GM21825 (cell line): ENCODE results near the gene PKNOX2.

Experiments
- ATAC-seq: cut with Tn5 transposase; IDR thresholded peaks from one replicate; pipeline ENCODE4 v1.9.1; 2021; ENCODE audit warnings: mild to moderate bottlenecking, moderate library complexity; ENCODE audit not compliant: unreplicated experiment

The PKNOX2 gene

GRCh38 chr11:125281831-125282595 lies 117.5 kb downstream of the PKNOX2 start:
- no peak for ATAC-seq

DNA sequence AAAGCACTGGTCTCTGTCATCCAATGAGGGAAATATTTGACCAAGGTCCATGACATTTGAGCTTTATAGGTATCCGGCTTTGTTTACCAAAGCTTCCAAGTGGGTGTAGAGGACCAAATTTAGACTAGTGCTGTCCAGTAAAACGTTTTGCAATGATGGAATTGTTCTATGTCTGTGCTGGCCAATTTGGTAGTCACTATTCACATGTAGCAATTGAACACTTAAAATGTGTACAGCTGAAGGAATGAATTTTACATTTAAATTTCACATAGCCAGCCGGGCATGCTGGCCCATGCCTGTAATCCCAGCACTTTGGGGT lies 118.0 kb downstream of the PKNOX2 start:
- ATAC-seq: no peak

DNA sequence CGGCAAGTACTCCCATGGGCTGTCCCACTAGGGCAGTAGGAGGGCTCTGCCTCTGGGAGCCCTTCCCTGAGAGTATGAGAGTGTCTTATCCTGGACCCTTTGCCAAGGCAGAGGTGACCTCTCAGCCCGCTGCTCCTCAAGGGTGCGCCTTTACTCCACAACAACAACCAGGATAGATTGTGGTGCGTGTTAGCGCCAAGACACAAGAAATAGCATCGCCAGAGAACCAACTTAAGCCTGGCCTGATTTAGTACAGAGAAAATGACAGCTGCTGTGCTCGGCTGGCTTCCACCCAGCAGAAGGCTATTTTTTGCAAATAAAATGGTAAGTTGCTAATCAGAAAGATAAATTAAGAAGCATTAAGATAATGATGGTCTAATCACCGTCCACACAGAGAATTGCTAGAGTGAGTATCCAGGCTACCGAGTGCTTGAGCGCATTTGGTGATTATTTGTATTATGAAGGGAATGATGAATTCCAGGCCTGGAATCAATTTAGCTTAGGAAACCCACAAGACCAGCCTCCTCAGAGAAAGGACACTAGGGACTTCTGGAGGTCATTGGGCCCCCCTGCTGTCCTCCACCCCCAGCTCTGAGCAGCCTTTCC lies 119.8 kb downstream of the PKNOX2 start:
- ATAC-seq: no peak

GRCh38 chr11:125285844-125286243 lies 121.3 kb downstream of the PKNOX2 start:
- ATAC-seq: no peak

GRCh38 chr11:125286486-125286885 lies 121.9 kb downstream of the PKNOX2 start:
- no peak for ATAC-seq

GRCh38 chr11:125287491-125288210 lies 123.1 kb downstream of the PKNOX2 start:
- ATAC-seq: no peak

DNA sequence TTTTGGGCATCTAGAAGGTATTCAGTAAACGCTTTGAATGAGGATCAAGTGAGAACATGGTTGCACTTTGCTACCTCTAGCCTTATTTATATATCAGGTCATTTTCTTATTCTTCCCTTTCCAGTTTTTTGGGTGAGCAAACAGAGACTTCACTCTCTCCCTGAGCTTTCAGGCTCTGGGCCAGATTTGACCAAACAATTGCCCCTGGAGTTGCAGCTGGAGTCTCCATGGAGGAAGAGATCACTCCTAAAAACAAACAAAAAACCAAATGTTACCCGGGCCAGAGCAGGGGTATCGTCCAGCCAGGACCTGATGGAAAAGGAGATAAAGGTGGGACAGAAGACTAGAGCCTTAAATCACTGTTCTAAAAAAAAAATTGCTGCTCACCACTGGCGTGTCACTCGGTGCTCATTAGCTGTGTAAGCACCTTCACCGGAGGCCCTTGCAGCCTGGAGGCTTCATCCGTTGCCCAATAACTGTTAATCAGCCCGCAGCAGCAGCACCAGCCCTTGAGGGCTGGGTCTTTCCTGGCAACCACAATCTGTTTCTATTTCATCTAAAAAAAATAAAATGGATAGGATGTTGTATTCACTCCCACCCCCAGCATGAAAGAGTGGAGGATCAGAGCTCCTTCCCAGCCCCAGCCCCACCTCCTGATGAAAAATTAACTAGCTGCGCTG lies 125.0 kb downstream of the PKNOX2 start:
- ATAC-seq: no peak

- no peak for ATAC-seq
Observed at GRCh38 chr11:125290263-125290662, 125.7 kb downstream of the PKNOX2 start.

DNA sequence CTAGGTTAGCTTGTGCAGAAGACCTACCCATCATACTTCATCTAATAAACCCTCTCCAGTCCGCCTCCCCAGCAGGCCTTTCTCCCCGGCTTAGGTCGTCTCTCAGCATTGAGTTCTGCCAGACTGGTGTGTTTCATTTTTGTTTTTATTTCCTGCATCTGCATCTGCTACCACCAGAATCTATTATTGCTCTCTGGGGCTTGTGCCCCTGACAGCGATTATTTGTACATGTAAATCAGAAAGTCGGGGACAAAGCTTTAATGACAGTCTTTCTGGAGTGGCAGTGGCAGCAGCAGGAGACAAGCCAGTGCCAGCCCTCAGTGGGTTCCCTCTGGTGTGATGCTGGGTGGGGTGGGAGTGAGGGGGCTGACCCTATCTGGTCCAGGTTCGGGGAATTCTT lies 127.5 kb downstream of the PKNOX2 start:
- ATAC-seq: no peak

GRCh38 chr11:125293596-125293995 lies 129.0 kb downstream of the PKNOX2 start:
- ATAC-seq: no peak

DNA sequence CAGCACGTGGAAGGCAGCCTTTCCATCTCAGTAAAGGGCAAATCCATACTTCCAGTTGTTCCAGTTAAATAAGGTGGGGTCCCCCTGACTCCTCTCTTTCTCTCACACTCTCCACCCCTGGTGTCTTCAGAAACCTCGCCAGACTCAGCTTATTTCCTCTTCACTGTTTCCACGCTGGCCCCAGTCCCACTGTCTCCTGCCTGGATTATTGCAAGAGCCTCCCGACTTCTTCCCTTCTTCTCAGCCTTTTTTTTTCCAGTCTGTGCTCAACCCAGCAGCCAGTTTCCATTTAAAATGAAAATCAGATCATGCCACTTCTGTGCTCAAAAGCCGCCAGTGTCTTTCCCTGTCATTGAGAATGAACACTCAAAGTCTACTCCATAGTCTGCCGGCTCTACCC lies 131.4 kb downstream of the PKNOX2 start:
- no peak for ATAC-seq

GRCh38 chr11:125297346-125297915 lies 132.9 kb downstream of the PKNOX2 start:
- ATAC-seq: no peak

DNA sequence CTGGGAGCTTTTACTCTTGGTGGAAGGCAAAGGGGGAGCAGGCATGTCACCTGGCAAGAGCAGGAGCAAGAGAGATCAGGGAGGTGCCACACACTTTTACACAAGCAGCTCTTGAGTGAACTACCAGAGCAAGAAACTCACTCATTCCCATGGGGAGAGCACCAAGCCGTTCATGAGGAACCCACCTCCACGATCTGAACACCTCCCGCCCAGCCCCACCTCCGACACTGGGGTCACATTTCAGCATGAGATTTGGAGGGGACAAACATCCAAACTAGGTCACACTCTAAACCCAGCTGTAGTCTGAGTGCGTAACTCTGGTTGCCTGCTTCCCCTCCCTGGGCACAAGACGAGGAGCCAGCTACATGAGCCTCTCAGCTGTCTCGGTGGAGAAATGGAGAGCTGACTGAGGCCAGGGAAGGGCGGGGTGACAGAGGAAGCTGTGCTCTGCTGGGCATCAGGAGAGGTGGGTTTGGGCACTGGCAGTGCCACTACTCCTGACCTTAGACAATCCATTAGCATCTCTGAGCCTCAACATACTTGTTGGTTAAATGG lies 134.6 kb downstream of the PKNOX2 start:
- no peak for ATAC-seq

DNA sequence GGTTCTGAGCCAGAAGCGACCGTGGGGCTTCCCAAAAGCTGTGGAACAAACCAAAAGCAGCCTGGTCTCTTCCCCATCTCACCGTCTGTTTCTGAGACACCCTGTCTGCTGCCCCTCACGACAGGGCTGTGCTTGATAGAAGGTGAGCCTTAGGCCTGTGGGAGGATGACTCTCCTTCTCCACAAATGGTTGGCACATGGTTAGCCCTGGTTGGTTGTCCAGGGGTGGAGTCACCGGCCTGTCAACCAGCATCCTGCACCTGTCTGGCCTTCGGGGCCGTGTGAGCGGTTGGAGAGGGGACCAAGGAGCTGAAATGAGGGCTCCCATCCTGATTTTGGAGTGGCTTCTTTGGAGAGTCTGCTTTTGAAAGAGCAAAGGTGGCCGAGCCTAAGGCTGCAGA lies 135.3 kb downstream of the PKNOX2 start:
- ATAC-seq: no peak

- ATAC-seq: no peak
Observed at GRCh38 chr11:125300791-125301218, 136.3 kb downstream of the PKNOX2 start.

- no peak for ATAC-seq
Observed at GRCh38 chr11:125301346-125301745, 136.8 kb downstream of the PKNOX2 start.

DNA sequence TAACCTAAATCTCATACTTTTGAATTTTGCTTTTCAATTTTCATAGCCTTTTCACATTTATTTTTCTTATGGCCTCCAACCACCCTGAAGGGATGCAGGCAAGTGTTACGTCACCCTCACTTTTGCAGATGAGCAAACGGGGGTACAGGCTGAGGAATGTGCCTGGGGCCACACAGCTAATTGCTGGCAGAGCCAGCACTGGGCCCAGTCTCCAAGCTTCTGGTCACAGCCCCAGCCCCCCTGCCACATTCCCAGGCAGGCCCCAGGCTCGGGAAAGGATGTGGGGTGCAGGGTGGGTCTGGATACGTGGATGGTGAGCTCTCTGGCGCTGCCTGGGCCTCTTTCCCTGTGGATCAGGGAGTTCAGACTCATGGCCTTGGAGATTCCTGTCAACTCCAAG lies 138.6 kb downstream of the PKNOX2 start:
- ATAC-seq: no peak

- no peak for ATAC-seq
Observed at GRCh38 chr11:125303694-125304093, 139.1 kb downstream of the PKNOX2 start.

DNA sequence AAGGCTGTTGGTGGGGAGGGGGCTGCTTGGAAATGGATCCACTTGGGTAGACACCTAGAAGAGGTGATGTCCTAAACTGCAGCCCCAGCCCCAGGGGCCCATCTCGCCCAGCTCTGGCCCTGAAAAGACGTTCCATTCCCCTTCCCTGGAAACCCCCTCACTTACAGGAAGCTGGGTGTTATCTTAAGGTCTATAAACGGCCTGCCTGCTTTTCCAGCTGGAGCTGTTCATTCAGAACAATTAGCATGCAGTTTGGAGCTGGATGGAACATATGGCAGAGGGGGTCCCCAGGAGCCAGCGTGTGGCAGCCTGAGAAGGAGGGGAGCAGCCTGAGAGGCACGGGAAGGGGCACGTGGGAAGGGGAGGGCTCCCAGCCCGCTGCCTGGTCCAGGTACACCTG lies 139.6 kb downstream of the PKNOX2 start:
- no peak for ATAC-seq

GRCh38 chr11:125304876-125305275 lies 140.3 kb downstream of the PKNOX2 start:
- ATAC-seq: no peak

- no peak for ATAC-seq
Observed at GRCh38 chr11:125305345-125305744, 140.8 kb downstream of the PKNOX2 start.
